Subcutaneous preadipocyte (primary cell): ENCODE measurements around the gene HAX1. TPM values are rescaled to one million over a fixed set of nuclear protein-coding genes. Genes with fewer than 3 reads are reported as not detected.

Source experiments
- small RNA-seq: library from RNA; depleted of rRNA; stranded (forward); fragments of <200 nt; gene quantifications from one replicate; pipeline ENCODE3, GENCODE V24; 2012
- total RNA-seq: library from RNA; depleted of rRNA; stranded (reverse); fragments of >200 nt; gene quantifications from 2 replicates; pipeline ENCODE4 v1.2.3, GENCODE V29; 2012

The HAX1 gene
- 88.6 and 95.0 TPM in 2 replicates for total RNA-seq

GRCh38 chr1:154272217-154272998 is at the start of gene HAX1:
TSS of gene HAX1 (plus strand) at chr1:154272629. CDS start at chr1:154272724, 95 bp downstream.

GRCh38 chr1:154320882-154321608 is 48.6 kb downstream of the HAX1 start, which contains the start of gene AQP10:
TSS of gene AQP10 (plus strand) at chr1:154321093. CDS start at chr1:154321156, 63 bp downstream.

GRCh38 chr1:154324669-154325582 is 52.5 kb downstream of the HAX1 start, which contains the start of gene ATP8B2:
TSS of gene ATP8B2 (plus strand) at chr1:154325525. CDS start at chr1:154328142, 2,617 bp downstream.

Small RNAs within 50 kb of the gene (small RNA-seq; reads per million reads assigned to genes)
- gene RF00273 (not detected), gene RNU6-121P (not detected), gene RNU6-239P (not detected), gene SNORA58B (not detected)

Other genes starting within 250 kb of the HAX1 start
- under 0.01 TPM in 2 replicates for gene NUP210L, start 117.6 kb upstream of the HAX1 start, total RNA-seq
- gene TPM3, start 80.5 kb upstream of the HAX1 start, total RNA-seq: 401 and 557 TPM in 2 replicates
- not detected in 2 replicates for gene CFAP141, start 66.3 kb upstream of the HAX1 start, total RNA-seq
- 94.1 and 129 TPM in 2 replicates for gene UBAP2L, start 51.7 kb upstream of the HAX1 start, total RNA-seq
- gene AQP10, start 48.5 kb downstream of the HAX1 start, total RNA-seq: not detected in 2 replicates
- 144 and 149 TPM in 2 replicates for gene ATP8B2, start 52.9 kb downstream of the HAX1 start, total RNA-seq
- 13.6 and 21.1 TPM in 2 replicates for gene IL6R, start 132.7 kb downstream of the HAX1 start, total RNA-seq
- not detected in 2 replicates for gene TDRD10, start 229.6 kb downstream of the HAX1 start, total RNA-seq
- gene SHE, start 229.8 kb downstream of the HAX1 start, total RNA-seq: under 0.01 TPM in 1 of 2 replicates, not detected in the other